ENCODE measurements around the gene MYH10.

Gene MYH10

GRCh38 chr17:8649157-8650118, 18.9 kb upstream of the MYH10 start:
- DNase-seq (ENCODE audit: low read depth in 2 of 2): no peak

DNA sequence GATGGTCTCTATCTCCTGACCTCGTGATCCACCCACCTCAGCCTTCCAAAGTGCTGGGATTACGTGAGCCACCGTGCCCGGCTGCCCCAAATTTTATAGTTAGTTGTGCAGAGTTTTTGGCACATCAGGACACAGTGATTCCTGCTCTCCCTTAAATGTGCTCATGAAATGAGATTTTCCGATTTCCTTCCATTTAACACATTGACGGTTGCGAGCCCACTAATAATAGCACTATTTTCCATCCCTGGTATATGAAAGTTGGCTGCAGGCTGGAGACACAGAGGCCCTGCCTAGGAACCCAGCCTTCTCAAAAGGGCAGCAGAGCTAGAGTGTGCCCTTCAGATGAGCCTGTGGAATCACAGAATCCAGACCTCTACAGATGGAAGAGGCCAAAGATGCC, 17.4 kb upstream of the MYH10 start:
- DNase-seq (ENCODE audit: low read depth in 2 of 2): no peak

DNA sequence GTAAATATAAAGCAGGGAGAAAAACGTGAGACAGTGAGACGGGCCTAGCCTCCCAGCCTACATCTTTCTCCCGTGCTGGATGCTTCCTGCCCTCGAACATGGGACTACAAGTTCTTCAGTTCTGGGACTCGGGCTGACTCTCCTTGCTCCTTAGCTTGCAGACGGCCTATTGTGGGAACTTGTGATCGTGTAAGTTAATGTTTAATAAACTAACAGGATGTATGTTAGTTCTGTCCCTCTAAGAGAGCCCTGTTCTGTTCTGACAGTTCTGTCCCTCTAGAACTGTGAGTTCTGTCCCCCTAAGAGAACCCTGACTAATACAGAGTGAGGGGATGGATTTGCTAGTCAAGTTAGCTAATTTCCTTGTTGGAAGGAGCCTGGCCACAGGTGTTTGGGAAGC, 16.7 kb upstream of the MYH10 start:
- DNase-seq (ENCODE audit: low read depth in 2 of 2): no peak

DNA sequence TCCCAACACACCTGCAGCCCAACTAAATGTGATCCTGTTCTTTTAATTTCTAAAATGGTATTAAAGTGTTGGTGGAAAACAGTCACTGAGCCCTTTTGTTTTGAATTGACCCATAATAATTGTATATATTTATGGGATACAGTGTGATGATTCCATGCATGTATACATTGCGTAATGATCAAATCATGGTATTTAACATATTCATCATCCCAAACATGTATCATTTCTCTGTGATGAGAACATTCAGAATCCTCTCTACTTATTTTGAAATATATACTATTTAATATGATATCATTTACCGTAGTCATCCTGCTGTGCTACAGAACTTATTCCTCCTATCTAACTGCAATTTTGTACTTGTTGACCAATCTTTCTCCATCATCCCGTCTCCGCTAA, 14.0 kb upstream of the MYH10 start:
- no peak for DNase-seq (ENCODE audit: low read depth in 2 of 2)

- no peak for DNase-seq (ENCODE audit: low read depth in 2 of 2)
Measured at GRCh38 chr17:8643855-8644506, 13.5 kb upstream of the MYH10 start.

DNA sequence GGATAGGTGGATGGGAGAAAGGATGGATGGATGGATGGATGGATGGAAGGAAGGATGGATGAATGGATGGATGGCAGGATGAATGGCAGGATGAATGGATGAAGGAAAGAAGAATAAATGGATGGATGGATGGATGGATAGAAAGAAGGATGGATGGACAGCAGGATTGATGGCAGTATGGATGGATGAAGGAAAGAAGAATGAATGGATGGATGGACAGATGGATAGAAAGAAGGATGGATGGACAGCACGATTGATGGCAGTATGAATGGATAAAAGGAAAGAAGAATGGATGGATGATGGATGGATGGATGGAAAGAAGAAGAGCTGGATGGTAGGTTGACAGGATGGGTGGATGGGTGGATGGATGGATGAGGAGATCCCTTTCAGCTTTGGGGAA, 9.2 kb upstream of the MYH10 start:
- DNase-seq (ENCODE audit: low read depth in 2 of 2): no peak

GRCh38 chr17:8632061-8632460, 1.5 kb upstream of the MYH10 start:
- no peak for DNase-seq (ENCODE audit: low read depth in 2 of 2)

- no peak for DNase-seq (ENCODE audit: low read depth in 2 of 2)
Measured at GRCh38 chr17:8631554-8631877, 991 bp upstream of the MYH10 start.

DNA sequence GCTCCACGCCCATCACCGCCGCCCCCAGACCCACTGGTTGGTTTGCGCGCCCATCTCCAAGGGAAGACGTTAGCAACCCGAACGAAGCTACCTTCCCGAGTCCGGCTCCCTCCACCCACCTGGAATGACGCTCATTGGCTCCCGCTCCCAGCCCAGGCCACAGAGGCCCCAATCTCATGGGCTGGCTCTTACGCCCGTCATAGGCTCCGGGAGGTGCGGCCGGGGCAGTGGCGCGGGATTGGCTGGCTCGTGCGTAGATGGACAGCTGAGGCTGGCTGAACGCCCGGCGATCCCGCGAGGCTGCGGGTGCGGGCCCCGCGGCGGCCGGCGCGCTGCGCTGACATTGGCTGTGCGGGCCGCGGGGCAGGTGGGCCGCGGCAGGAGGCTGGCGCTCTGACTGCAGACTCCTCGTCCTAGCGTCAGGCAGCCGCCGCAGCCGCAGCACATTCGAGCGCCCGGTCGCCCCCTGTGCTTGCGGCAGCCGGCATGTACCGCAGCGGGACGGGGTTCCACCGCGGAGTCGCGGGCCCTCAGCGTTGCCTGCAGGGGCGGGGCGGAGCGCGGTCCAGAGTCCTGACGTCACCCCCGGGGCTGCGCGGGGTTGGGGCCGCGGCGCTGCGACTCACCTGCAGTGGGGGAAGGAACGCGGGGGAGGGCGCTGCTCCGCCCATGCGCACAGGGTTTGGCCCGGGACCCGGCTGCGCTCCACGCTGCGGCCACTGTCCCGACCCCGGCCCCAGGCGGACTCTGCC, 453 bp upstream of the MYH10 start:
- peak; percentile 63 to 66 for DNase-seq (ENCODE audit: low read depth in 2 of 2)

- peak in 1 of 2 donors; percentile 1 for DNase-seq (ENCODE audit: low read depth in 2 of 2)
Measured at GRCh38 chr17:8629371-8630226, 926 bp downstream of the MYH10 start.

DNA sequence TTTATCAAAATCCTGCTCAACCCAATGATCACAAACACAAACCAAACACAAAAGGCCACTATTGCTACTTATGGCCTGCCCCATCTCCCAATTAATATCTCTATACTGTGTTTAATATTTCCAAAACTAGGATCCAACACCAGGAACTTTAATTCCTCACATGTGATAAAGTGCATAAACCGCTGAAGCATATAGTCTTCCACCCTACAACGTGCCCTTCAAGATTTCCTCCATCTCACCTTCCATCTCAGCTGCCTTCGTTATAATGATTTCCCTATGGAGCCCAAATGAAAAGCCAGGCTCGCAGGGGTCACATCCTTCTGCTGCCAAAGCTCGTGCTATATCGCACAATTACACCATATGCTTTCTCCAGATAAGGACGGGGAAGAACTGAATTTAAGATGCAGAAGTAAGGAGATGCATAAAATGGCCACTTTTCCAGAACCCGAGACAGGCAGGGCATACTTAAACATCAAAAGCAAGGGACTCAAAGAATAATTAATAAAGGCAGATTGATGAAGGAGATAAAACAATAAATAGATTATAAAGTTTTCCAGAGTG, 1.8 kb downstream of the MYH10 start:
- no peak for DNase-seq (ENCODE audit: low read depth in 2 of 2)

DNA sequence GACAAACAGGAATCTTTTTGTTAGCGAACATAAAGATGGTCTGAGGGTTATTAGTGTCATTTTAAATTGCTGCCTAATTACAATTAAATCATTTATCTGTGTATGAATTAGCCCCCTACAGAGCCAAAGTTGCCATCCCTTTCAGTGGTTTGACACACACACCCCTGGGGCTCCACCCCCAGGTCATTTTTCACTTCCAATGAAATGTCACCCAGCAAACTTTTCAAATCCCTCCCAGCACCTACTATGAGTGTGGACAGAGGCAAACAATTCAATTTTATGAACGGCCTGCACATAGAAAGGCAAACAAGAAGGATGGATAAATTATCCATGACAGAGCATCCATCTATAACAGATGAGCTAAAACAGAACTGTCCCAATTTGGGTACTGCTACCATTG, 2.4 kb downstream of the MYH10 start:
- DNase-seq (ENCODE audit: low read depth in 2 of 2): no peak

DNA sequence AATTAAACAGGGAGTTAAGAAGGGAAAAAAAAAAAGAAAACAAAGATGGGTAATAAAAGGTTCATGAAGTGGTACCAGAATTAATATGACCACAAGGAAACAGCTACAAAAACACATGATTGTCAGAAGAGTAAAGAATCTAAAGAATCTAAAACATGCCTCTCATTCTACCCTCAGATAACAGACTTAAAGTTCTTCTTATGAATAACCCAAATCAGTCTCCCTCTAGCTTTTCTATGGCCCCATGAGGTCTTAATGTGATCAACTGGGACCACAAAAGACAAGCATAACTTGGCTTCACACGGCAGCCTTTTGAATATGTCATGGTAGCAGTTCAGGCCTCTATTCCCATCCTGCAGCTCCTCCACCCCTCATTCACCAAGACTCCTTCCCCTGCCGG, 6.9 kb downstream of the MYH10 start:
- DNase-seq (ENCODE audit: low read depth in 2 of 2): no peak

DNA sequence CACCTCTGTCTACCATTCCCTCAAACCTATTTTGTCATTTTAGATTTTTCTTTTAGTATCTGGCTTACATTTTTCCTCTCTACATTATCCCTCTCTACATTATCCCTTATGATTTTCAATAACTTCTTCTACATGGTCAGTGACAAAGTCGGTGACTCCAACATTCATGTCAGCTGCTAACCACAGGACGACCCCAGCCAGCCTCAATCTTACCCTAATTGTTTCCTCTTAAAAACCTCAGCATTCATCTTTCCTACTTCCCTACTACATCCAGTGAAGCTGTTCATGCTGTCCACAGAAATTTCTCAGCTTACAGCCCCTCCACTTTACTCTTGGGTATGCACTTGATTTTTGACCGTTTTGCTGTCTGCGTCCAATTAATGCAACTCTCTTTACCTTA, 8.3 kb downstream of the MYH10 start:
- DNase-seq (ENCODE audit: low read depth in 2 of 2): no peak

GRCh38 chr17:8621585-8621984, 8.9 kb downstream of the MYH10 start:
- DNase-seq (ENCODE audit: low read depth in 2 of 2): no peak

DNA sequence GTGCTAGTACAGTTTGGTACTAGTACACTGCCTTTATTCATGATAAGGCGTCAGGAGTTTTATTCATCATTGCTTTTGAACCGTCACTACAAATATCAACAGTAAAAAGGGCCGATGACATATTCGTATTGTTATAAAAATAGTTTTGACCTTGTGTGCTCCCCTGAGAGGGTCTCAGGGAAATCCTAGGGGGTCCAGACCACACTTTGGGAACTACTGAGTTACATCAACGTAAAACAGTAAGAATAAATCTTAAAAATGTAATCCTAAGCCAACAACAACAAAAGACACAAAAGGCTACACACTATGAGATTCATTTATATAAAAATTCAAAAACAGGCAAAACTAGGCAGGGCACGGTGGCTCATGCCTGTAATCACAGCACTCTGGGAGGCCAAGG, 11.2 kb downstream of the MYH10 start:
- no peak for DNase-seq (ENCODE audit: low read depth in 2 of 2)

DNA sequence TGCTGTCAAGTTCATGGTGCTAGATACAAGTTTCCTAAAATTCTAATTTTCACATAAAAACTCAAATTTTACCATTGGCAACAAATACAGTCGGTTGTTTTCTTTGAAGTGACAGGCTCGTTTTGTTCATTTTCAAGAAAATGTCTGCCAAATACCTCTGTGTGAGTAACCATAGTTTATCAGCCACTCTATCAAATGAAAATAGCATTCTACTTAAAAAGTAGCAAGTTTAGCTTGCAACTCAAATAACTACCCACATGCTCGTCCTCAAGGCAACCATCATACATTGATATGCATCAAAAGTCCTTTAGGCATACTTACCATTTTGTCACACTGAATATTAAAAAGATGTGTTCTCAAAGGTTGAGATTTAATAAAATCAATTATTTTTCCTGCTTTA, 11.7 kb downstream of the MYH10 start:
- DNase-seq (ENCODE audit: low read depth in 2 of 2): no peak

DNA sequence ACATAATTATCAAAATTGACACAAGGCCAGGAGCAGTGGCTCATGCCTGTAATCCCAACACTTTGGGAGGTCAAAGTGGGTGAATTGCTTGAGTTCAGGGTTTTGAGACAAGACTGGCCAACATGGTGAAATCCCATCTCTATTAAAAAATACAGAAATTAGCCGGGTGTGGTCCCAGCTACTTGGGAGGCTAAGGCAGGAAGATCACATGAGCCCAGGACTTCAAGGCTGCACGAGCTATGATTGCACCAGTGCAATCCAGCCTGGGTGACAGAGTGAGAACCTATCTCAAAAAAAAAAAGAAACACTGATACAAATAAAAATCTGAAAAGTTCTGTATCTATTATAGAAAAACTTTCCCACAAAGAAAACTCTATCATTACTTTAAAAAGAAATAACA, 15.5 kb downstream of the MYH10 start:
- DNase-seq (ENCODE audit: low read depth in 2 of 2): no peak

GRCh38 chr17:8611619-8612298, 18.8 kb downstream of the MYH10 start:
- no peak for DNase-seq (ENCODE audit: low read depth in 2 of 2)

GRCh38 chr17:8611137-8611536, 19.4 kb downstream of the MYH10 start:
- no peak for DNase-seq (ENCODE audit: low read depth in 2 of 2)

GRCh38 chr17:8610558-8610957, 20.0 kb downstream of the MYH10 start:
- DNase-seq (ENCODE audit: low read depth in 2 of 2): no peak
